Mucosa of descending colon (tissue), 3 donors: ENCODE data around the gene POPDC2. TPM values are rescaled to one million over a fixed set of nuclear protein-coding genes. Genes with fewer than 3 reads are reported as not detected.

Experiments
- ATAC-seq: fragments of 200-7000 bp; cut with Tn5 transposase; one replicate; pipeline ENCODE4 v1.9.1; 2020; ENCODE audit warnings: mild to moderate bottlenecking, moderate library complexity
- DNase-seq, 3 donors: peaks; one replicate each; pipeline ENCODE4 v3.0.0-alpha.2; 2020
- H3K36me3 ChIP-seq: fragments of 200-600 bp; one replicate; pipeline ENCODE4 v1.8.0; 2021; ENCODE audit warnings: low read depth, mild to moderate bottlenecking
- H3K4me1 ChIP-seq: fragments of 200-600 bp; one replicate; pipeline ENCODE4 v1.8.0; 2021; ENCODE audit warnings: low read depth, mild to moderate bottlenecking
- H3K4me3 ChIP-seq: fragments of 200-600 bp; one replicate; pipeline ENCODE4 v1.8.0; 2021; ENCODE audit warnings: mild to moderate bottlenecking
- H3K9me3 ChIP-seq: fragments of 200-600 bp; one replicate; pipeline ENCODE4 v1.8.0; 2021; ENCODE audit warnings: mild to moderate bottlenecking
- CTCF ChIP-seq: fragments of 200-600 bp; IDR thresholded peaks from one replicate; pipeline ENCODE4 v1.8.0; 2022; ENCODE audit warnings: antibody characterized with exemption, mild to moderate bottlenecking
- intact Hi-C, 2 donors: fragments of 100-400 bp; cut with DNase I in 1 of 2; cut with micrococcal nuclease in 1 of 2; formaldehyde crosslinking; loops; one replicate each; pipeline versions ENCODE4 v1.11.0 to v1.11.1; 2022; cut with DNase I, micrococcal nuclease
- total RNA-seq, 3 donors: library from RNA; stranded (reverse); fragmentation: NEBNext Ultra II Directional in 2 of 3; extraction: Animal tissue kit (Norgen Biotek cat#: 25700) in 2 of 3; gene quantifications; one replicate each; pipeline versions ENCODE4 v1.2.1 to v1.2.4, GENCODE V29; 2021 to 2023
- donor health status: DM: no; HTN: no; CAD: no; lungs with moderate emphysema.
- donor health status: DM: no; HTN: no; CAD: no.
- donor health status: DM: no; HTN: yes; CAD: no.

Gene POPDC2
- total RNA-seq, 3 donors from 2014 or later: 4.2 to 89.0 (median 7.1) TPM

- H3K9me3 ChIP-seq: no peaks in the 10 kb centered on the region
- ATAC-seq (peak; percentile 17), DNase-seq (no peak)
- intact Hi-C loops: no loop called here
- no peaks in the 10 kb centered on the region for H3K4me1 ChIP-seq
- TF ChIP-seq CTCF: no peak
- no peak overlapping the region for H3K4me3 ChIP-seq
- H3K36me3 ChIP-seq: no peaks in the 10 kb centered on the region
These were observed 17.5 kb downstream of the POPDC2 start for GRCh38 chr3:119642746-119643473.

- intact Hi-C loops: no loop called here
- H3K4me3 ChIP-seq: no peak overlapping the region
- no peaks in the 10 kb centered on the region for H3K36me3 ChIP-seq
- H3K4me1 ChIP-seq: no peaks in the 10 kb centered on the region
- H3K9me3 ChIP-seq: no peaks in the 10 kb centered on the region
- TF ChIP-seq CTCF: no peak
- ATAC-seq (no peak), DNase-seq (no peak)
These were observed 19.0 kb downstream of the POPDC2 start for GRCh38 chr3:119641416-119641815.

GRCh38 chr3:119639494-119640350, 20.7 kb downstream of the POPDC2 start:
- no peak for TF ChIP-seq CTCF
- H3K4me1 ChIP-seq: no peaks in the 10 kb centered on the region
- ATAC-seq: no peak
- no peaks in the 10 kb centered on the region for H3K36me3 ChIP-seq
- no peak overlapping the region for H3K4me3 ChIP-seq
- no peaks in the 10 kb centered on the region for H3K9me3 ChIP-seq
- intact Hi-C loops: no loop called here
- DNase-seq: no peak

- no peaks in the 10 kb centered on the region for H3K4me1 ChIP-seq
- H3K4me3 ChIP-seq: no peak overlapping the region
- DNase-seq: no peak
- ATAC-seq: peak; percentile 52
- H3K9me3 ChIP-seq: no peaks in the 10 kb centered on the region
- intact Hi-C loops: no loop called here
- no peak for TF ChIP-seq CTCF
- no peaks in the 10 kb centered on the region for H3K36me3 ChIP-seq
These were observed 22.5 kb downstream of the POPDC2 start for GRCh38 chr3:119637679-119638477.

- Histone ChIP-seq H3K4me3 (no peak overlapping the region), H3K9me3 (no peaks in the 10 kb centered on the region), H3K4me1 (no peaks in the 10 kb centered on the region), H3K36me3 (no peaks in the 10 kb centered on the region)
- DNase-seq (no peak), ATAC-seq (no peak)
- TF ChIP-seq CTCF: no peak
- intact Hi-C loops: no loop called here
These were observed 23.3 kb downstream of the POPDC2 start for GRCh38 chr3:119636891-119637611.
